ENCODE data around the gene SURF4.

GRCh38 chr9:133361507-133362092, 14.3 kb downstream of the SURF4 start:
- TF ChIP-seq, protein P1, sequence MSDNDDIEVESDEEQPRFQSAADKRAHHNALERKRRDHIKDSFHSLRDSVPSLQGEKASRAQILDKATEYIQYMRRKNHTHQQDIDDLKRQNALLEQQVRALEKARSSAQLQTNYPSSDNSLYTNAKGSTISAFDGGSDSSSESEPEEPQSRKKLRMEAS (IDR thresholded peaks at IDR 0.05; ENCODE audit: insufficient read depth, insufficient read length), result no peak
- TF ChIP-seq, protein P2, sequence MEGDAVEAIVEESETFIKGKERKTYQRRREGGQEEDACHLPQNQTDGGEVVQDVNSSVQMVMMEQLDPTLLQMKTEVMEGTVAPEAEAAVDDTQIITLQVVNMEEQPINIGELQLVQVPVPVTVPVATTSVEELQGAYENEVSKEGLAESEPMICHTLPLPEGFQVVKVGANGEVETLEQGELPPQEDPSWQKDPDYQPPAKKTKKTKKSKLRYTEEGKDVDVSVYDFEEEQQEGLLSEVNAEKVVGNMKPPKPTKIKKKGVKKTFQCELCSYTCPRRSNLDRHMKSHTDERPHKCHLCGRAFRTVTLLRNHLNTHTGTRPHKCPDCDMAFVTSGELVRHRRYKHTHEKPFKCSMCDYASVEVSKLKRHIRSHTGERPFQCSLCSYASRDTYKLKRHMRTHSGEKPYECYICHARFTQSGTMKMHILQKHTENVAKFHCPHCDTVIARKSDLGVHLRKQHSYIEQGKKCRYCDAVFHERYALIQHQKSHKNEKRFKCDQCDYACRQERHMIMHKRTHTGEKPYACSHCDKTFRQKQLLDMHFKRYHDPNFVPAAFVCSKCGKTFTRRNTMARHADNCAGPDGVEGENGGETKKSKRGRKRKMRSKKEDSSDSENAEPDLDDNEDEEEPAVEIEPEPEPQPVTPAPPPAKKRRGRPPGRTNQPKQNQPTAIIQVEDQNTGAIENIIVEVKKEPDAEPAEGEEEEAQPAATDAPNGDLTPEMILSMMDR (IDR thresholded peaks at IDR 0.05; ENCODE audit: extremely low read depth in 1 of 2, insufficient read depth in 1 of 2, low read depth in 1 of 2, low read length in 2 of 2), result no peak
- TF ChIP-seq POLR2A (IDR thresholded peaks at IDR 0.05; ENCODE audit: low read depth, low read length), result no peak
- TF ChIP-seq GATA2 (IDR thresholded peaks at IDR 0.05; ENCODE audit: insufficient read depth, insufficient read length, low read depth, low read length), result no peak
- no peak for TF ChIP-seq POLR2AphosphoS5 (IDR thresholded peaks at IDR 0.05; ENCODE audit: insufficient read depth, low read depth, low read length)
- no peak for TF ChIP-seq EZH2 (IDR thresholded peaks at IDR 0.05; ENCODE audit: borderline replicate concordance, low read depth, low read length, severe bottlenecking)
- TF ChIP-seq MYC (IDR thresholded peaks at IDR 0.05; ENCODE audit: low read depth, low read length), result no peak
- TF ChIP-seq FOS (IDR thresholded peaks at IDR 0.05; ENCODE audit: borderline replicate concordance, insufficient read depth, low read length), result no peak

Measured in endothelial cell of umbilical vein (primary cell).